ENCODE results near the gene RALGPS2.
A peak's percentile ranks its signal among the peaks of the same experiment; 100 is the strongest.
"Not testable (repeated sequence)": the region's sequence is repeated elsewhere in the genome, so short reads cannot be mapped to it uniquely, and the experiment has no call there.

RALGPS2 gene

DNA sequence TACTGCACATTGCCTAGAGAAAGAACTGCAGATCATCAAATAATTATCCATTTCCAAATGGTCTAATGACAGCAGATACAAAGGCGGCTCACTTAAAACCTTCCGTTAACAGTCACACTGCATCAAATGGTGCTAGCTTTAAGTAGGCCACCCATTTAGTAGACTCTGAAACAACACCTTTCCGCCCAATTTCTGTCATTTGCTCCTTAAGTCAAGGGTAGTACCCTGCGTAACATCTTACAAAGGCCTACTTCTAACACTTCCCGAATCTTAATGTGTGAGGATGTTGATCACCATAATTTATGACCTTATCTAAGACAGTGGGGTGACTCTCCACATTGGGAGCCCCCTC is 692 bp upstream of the RALGPS2 start:
- DNase-seq (ENCODE audit: low spot score), result no peak

DNA sequence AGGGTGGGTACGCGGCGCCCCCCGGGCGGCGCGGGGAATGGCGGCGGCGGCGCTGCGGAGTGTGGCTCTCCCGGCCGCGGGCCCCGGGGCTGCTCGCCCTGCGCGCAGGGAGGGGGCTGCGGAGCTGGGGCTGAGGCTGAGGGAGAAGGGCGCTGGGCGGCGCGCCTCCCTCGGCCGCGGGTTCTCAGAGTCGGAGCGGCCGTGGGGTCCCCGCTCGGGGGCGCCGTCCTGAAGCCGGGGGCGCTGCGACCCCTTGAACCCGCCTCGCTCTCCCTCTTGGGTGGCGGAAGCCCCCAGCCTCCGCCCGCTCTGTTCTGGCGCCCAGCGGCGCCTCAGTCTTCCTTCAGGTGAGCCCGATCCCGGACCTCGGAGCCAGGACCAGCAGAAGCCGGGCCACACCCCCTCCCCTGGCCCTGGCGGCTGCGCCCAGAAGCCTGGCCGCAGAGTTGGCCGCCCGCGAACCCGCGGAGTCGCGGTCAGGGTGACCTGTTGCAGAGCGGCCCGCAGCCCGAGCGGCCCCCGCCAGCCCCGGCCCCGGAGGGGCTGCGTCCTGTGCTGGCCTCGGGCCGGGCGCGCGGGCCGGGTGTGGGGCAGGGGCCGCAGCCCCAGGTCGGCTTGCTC is 532 bp downstream of the RALGPS2 start:
- DNase-seq (ENCODE audit: low spot score), result peak; percentile 65

DNA sequence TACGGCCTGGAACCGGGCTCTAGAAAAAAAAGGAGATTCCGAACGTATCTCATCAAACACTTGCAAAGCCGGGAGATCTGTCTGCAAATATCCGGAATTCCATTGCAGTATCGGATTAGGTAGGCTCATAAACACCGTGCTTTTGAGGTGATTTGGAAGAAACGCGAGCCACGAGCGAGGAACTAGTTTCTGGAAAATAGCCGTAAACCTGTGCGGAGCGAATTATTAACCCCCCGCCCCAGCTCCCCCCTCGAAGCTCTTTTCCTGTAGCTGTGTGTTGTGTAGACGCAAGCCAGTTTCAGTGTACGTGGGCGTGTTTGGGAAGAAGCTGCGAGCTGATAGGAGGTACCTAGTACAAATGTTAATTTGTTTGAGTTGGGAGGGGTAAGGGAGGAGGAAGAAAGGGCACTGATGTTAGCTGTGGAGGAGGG is 1.1 kb downstream of the RALGPS2 start:
- DNase-seq (ENCODE audit: low spot score), result peak; percentile 63

DNA sequence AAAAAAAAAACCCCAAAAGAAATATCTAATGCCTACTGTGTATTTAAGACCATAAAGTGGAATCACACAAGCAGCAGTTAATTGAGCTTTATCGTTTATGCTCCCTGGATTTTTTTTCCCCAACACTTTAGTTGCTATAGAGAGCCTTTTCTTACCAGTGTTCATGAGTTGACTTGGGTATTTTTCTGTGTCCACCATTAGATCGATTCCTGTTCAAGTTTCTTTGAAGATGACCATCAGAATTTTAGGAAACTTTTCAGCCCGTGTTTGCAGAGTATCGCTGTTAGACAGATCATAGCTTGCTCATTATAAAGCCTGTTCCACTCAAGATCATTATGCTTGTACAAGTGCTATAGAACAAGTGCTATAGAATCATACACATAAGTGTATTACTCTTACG is 1.5 kb downstream of the RALGPS2 start:
- no peak for DNase-seq (ENCODE audit: low spot score)

DNA sequence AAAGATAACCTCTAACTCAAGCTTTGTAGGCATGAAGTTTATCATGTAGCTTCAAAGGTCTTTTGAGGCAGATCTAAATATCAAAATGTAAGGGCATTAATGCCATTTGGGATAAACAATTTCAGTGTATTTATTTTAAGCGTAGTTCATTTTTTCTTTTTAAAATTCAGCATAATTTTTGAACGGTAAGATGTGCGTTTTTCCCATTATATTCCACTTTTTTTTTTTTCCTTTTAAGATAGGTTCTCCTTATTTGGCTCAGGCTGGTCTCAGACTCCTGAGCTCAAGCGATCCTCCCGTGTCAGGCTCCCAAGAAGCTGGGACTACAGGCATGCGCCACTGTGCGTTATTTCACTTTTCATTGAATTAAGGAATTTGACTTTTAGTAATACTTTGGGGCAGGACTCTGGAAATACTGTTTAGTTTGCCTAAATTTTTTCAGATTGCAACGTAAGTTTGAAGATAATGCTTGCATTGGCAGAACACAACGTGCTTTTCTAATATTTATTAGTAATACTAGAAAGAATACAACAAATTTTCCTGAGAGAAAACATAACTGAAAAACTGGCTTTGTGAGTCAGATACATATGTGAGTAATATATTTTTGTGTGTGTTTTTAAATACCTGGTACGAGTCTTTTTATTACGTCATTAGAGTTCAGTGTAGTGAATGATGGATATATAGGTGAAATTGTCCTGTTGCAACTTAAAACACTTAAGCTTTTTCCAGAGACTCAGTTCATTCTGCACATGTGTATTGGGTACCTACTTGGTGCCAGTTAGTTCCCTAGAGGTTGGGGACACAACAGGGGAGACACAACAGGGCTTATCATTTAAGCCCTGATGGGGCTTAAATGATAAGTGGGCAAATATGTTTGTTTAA is 2.2 kb downstream of the RALGPS2 start:
- no peak for DNase-seq (ENCODE audit: low spot score)

DNA sequence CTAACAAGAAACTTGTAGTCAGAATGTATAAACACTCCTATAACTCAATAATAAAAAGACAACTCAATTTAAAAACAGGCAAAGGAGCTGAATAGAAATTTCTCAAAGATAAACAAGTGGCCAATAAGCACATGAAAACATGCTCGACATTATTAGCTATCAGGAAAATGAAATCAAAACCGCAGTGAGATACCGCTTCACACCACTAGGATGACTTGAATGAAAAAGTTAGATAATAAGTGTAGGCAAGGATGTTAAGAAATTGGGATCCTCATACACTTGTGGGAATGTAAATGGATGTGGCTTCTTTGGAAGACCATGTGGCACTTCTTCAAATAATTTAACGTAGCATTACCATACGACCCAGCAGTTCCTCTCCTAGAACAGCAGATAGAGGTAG is 8.9 kb downstream of the RALGPS2 start:
- no peak for DNase-seq (ENCODE audit: low spot score)

DNA sequence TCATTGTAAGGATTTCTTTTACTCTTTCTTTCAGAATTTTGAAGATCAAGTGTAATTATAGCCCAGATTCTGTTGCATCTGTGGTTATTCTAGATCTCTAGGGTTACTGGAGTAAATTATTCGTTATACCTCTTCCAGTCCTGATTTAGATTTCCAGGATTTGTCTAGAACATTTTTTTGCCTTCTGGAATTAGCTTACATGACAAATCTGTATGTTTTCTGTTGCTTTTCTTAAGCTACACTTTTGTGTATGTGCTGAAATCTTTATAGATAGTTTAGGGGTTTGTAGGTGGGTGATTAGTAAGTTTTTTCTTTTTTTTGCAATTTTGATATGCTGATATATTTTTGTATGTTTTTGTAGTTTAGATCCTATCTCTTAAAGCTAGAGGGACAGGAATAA is 13.7 kb downstream of the RALGPS2 start:
- no peak for DNase-seq (ENCODE audit: low spot score)

DNA sequence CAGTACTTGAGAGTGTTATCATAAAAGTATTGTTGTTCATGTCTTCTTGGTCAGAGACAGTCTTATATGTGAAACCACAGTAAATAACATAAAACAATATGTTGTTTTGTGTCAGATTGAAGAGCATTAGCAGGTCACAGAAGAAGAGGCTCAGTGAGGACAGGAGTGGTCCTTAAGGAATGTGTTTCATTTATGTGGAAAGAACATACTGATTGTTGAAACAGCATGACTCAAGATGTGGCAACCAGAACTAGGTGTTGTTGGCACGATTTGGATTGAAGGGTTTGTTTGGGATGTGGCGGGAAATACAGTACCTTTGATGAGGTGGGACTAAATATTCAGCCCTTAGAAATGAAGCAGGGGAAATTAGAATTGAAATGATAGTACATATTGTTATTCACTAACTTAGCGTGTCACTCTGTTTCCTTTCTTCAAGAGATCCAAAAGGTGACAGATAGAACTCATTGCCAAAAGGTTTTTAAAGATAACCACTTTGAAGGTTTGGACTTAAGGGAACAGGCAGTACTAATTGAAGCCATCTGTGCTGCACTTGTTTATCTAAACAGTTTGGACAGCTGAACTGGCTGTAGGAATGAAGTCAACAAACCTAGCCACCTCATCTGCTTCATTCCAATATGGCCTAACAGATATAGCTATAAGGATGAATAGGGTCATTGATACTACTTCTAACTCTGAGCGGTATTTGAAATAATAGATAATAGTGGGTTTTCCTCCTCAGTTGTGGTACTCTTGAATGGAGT is 14.4 kb downstream of the RALGPS2 start:
- no peak for DNase-seq (ENCODE audit: low spot score)

DNA sequence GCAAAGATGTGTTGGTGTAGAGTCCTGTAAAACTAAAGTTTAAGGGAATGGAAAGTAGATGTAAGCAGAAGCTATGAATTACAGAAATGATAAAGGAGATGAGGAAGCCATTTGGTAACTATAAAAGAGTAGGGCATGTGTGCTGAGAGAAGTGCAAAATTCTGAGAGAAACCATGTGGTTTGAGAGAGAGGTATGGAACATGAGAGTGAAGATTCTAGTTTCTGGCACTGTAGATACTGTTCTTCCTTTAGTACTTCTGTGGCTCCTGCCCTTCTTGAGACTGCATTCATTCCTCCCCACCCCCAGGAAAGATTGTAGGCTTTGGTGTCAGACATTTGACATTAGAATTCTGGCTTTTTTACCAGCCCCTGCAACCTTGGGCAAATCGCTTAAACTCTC is 15.4 kb downstream of the RALGPS2 start:
- DNase-seq (ENCODE audit: low spot score), result no peak

DNA sequence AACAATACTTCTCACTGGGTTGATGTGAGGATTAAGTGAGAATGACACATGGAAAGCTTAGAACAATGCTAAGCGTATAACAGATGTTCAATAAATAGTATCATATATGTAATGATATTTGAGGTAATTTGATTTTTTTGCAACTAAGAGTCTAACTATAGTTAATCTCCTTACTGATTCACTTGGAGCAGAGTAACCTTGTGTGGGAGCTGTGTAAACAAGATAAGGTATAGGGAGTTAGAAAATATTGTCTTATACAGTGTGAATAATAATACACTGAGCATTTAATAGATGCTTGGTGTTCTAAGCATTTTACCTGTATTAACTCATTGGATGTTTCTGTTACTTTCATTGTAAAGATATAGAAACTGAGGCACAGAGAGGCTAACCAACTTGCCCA is 15.9 kb downstream of the RALGPS2 start:
- DNase-seq (ENCODE audit: low spot score), result no peak

DNA sequence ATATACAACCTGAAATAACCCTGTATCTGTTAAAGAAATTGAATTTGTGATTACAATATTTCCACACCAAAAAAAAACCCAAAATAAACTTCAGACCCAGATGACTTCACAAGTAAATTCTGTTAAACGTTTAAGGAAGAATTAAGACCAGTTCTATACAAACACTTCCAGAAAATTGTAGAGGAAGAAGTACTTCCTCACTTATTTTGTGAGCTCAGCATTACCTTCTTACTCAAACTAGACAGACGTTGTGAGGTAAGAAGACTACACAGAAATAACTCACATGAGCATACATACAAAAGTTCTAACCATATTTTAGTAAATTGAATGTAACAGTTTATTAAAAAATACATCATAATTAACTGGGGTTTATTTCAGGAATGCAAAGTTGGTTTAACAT is 18.8 kb downstream of the RALGPS2 start:
- DNase-seq (ENCODE audit: low spot score), result no peak

DNA sequence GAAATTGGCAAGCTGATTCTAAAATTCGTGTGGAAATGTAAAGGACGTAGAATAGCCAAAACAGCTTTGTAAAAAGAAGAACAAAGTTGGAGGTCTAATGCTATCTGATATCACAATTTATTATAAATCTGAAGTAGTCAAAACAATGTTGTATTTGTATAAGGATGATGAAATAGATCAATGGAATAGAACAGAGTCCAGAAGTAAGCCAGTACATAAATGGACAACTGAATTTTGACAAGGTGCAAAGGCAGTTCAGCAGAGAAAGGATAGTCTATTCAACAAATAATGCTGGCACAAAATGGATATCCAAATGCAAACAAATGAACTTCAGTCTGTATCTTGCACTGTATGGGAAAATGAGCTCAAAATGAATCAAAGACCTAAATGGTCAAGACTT is 20.2 kb downstream of the RALGPS2 start:
- no peak for DNase-seq (ENCODE audit: low spot score)

DNA sequence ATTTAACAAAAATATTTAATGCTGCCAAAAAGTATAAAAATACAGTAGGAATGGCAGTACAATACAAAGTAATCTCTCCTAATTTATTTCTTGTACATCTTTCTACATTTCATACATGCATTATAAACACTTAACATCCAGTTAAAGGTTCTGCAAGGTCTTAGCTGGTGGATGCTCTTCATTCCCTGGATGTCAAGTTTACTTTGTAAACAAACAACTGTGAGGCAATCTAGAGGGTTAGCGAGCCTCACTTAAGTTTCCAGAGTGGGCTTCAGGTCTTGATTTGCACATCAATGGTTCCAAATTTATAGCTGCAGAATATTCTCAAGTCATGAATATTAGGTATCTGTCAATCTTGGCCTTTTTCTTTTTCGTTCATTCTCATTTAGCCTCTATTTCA is 21.3 kb downstream of the RALGPS2 start:
- no peak for DNase-seq (ENCODE audit: low spot score)

DNA sequence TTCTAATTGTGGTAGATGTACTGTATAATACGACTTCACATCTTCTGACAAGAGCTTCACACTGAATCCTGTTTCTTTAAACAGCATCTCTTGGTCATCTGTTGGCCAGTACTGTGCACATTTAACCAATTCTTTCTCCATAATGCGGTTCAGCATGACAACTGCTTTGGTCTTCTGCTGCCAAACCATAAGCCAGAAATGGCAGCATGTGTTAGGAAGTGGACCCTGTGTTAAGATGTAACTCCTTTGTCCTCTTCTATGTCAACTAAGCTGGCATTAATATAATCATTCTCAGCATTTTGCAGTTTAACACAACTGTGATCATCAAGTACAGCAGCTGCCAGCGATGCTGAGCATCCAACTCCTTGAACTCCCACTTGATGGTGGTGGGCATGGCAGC is 22.3 kb downstream of the RALGPS2 start:
- DNase-seq (ENCODE audit: low spot score), result not testable (repeated sequence)

DNA sequence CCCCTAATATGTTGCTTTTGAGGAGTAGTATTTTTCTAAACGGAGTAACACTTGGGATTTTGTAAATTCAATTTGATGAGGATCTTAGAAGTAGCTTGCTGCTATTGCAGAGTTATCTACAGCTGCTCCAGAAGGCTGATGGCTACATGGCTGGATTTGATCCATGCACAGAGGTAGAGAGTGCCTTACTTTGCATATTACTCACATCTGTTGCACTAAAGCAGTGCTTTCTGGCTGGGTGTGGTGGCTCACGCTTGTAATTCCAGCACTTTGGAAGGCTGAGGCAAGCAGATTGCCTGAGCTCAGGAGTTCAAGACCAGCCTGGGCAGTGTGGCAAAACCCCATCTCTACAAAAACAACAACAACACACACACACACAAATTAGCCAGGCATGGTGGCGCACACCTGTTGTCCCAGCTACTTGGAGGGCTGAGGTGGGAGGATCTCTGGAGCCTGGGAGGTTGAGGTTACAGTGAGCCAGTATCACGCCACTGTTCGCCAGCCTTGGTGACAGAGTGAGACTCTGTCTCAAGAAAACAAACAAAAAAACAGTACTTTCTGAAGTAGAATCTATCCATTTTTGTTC is 24.6 kb downstream of the RALGPS2 start:
- no peak for DNase-seq (ENCODE audit: low spot score)

DNA sequence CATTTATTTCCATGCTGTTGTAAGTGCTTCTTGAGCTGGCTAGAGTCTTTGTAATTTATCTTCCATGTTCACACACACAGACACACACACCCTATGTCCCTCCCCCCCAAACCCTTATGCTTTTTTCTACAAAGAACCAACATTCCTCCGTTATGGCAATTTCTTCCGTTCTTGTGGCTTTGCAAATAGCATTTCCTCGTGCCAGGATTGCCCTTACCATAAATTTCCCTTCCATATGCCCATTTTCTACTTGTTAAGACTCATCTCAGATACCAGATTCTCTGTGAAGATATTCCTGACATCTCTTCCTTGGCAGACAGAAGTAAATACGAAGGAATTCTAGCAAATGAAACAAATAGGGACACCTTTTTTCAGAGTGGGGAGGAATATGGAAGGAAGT is 26.0 kb downstream of the RALGPS2 start:
- no peak for DNase-seq (ENCODE audit: low spot score)

DNA sequence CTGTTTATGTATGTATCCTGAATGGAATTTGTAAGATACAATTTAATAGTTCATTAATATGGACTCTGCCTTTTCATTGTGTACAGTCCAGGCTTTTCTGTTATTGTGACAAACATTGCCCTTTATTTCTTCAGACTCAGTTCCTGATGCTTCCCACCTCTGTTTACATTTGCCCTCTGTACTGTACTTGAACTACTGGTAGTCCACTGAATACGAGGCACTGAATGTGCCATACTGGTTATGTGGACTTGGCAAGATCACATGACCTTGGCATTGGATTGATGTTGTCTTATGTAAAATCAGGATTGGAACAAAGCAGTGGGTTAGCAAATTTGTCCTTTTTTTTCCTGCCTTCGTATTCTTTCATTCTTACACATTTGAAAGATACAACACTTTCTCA is 27.8 kb downstream of the RALGPS2 start:
- no peak for DNase-seq (ENCODE audit: low spot score)

DNA sequence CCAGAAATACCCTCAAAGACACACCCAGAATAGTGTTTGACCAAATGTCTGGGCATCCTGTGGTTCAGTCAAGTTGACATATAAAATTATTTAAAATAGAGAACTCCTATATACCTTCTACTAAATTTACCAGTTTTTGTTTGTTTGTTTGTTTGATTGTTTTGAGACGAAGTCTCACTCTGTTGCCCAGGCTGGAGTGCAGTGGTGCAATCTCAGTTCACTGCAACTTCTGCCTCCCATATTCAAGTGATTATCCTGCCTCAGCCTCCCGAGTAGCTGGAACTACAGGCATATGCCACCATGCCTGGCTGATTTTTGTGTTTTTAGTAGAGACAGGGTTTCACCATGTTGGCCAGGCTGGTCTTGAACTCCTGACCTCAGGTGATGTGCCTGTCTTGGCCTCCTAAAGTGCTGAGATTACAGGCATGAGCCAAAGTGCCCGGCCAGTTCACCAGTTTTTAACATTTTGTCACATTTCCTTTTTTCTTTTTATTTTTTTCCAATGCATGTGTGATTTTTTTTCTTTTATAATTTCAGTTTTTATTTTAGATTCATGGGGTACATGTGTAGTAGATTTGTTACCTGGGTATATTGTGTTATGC is 29.7 kb downstream of the RALGPS2 start:
- not testable (repeated sequence) for DNase-seq (ENCODE audit: low spot score)

DNA sequence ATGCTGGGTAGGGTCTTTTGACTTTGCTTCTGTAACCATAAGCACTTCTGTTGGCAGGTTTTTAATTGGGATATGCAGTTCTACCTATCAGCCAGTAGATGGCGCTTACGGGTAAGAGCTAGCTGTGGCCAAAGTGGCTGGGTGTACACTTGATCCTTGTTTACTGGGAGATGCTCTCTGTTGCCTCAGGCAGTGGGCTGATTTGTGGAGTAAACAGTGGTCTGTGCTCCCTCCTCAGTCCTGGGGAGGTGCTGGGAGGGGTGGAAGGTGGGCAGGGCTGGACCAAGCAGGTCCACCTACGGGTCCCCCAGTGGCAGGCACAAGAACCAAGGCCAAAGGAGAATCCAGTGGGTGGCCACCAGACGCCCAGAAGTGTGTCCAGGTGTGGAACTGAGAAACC is 43.4 kb downstream of the RALGPS2 start:
- peak; percentile 24 for DNase-seq (ENCODE audit: low spot score)

DNA sequence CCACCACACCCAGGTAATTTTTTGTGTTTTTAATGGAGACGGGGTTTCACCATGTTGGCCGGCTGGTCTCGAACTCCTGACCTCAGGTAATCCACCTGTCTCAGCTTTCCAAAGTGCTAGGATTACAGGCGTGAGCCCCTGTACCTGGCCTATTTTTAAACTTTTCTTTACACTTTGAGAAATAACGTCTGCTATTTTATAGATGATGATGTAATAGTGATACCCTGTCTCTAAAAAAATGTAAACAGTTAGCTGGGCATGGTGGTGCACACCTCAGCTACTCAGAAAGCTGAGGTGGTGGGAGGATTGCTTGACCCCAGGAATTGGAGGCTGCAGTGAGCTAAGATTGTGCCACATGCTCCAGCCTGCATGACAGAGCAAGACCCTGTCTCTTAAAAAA is 47.9 kb downstream of the RALGPS2 start:
- DNase-seq (ENCODE audit: low spot score), result no peak

DNA sequence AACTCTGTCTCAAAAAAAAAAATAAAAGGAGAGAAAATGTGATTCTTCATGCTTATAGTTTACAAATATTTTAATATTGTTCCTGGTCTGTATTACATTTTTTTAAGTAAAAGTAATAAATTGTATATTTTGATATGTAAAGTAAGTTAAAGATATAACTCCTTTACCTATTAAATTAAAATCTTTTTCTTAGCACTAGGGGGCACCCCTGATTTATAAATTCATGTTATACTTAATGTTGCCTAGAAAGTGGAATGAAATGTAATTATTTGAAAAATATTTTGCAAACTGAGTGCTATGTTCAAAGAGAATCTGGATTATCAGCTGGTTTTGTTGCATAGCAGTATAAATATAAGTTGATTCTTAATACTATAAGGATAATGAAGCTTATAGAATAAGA is 49.2 kb downstream of the RALGPS2 start:
- no peak for DNase-seq (ENCODE audit: low spot score)

DNA sequence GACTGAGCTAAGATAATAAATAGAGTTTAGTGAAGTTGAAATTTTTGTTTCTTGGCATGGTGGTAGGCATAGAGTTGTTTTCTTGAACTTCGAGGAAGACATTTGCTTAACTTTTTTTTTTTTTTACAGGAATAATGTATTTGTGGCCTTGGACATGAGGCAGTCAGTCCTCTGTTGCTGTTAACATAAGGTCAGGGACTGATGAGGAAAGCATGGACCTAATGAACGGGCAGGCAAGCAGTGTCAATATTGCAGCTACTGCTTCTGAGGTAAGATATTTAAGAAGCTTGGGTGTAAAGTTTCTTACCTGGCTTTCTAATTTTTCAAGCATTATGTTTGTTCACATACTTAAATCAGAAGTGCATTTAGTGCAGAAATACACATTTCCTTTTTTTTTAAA is 51.5 kb downstream of the RALGPS2 start:
- no peak for DNase-seq (ENCODE audit: low spot score)
